ENCODE measurements around the gene TCF3.
"Not testable (repeated sequence)": the region's sequence is repeated elsewhere in the genome, so short reads cannot be mapped to it uniquely, and the experiment has no call there.

TCF3 gene

GRCh38 chr19:1652471-1653299 is at the start of gene TCF3:
Gene TCF3 (minus strand): TSS chr19:1652615. CDS start chr19:1650248, 2,367 bp downstream.
- DNase-seq, result peak; percentile 100

- DNase-seq, result no peak
Observed at GRCh38 chr19:1700733-1701663, 48.6 kb upstream of the TCF3 start.

DNA sequence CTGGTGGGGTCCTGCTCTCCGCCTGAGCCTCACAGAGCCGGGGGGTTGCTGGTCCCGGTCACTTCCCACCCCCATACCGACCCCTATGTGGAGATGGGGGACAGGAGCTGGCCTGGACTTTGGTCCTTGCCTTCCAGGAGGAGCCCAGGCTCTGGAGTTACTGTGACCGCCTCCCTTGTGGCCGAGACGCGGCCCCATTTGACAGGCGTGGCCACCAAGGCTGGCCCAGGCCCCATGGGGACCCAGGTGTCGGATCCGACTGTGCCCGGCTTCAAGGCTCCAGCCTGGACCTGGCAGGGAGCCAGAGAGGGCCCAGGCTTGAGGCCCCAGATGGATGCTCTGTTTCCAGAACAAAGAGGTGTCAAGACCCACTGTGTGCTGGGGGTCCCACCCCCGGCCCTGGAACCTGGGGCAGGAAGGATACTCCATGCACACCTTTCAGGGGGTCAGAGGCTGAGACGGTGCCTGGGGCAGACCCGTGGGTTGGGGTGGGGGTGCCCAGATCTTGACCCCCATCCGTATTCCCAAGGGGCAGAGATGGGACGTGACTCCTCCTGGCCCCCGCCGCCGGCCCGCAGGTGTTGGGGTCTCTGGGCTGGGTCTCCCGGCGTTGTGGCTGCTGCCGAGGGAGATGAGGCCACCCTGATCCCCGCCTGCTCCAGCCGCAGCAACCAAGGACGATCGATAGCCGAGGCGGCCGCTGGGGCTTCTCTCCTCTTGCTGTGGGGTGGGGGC is 47.8 kb upstream of the TCF3 start:
- peak; percentile 40 for DNase-seq

- no peak for DNase-seq
Observed at GRCh38 chr19:1699386-1699785, 47.0 kb upstream of the TCF3 start.

DNA sequence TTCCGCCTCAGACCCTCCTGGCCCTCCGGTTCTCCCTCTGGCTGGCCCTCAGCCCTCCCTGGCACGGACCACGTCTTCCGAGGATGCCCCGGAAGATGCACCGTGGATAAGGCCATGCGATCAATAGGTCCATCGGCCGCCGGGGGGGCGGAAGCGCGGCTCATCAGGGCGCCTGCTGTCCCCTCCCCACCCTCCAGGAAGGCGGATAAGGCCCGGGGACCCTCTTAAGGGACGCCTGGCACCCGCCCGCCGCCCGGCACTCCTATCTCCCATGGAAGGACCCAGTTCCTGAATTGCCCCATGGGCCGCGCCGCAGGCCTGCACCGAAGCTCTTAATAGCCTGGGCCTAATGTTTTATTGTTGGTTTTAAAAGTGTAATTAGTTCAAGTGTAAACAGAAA is 46.2 kb upstream of the TCF3 start:
- no peak for DNase-seq

DNA sequence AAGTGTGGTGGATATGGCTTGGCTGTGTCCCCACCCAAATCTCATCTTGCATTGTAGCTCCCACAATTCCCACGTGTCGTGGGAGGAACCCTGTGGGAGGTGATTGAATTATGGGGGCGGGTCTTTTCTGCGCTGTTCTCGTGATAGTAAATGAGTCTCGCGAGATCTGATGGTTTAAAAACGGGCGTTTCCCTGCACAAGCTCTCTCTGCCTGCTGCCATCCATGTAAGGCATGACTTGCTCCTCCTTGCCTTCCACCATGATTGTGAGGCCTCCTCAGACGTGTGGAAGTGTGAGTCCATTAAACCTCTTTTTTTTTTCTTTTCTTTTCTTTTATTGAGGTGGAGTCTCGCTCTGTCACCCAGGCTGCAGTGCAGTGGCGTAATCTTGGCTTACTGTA is 43.1 kb upstream of the TCF3 start:
- DNase-seq, result not testable (repeated sequence)

GRCh38 chr19:1691589-1692290 is 39.3 kb upstream of the TCF3 start:
- DNase-seq, result no peak

GRCh38 chr19:1690699-1691307 is 38.4 kb upstream of the TCF3 start:
- DNase-seq, result peak; percentile 52

GRCh38 chr19:1685785-1686184 is 33.4 kb upstream of the TCF3 start:
- DNase-seq, result not testable (repeated sequence)

- no peak for DNase-seq
Observed at GRCh38 chr19:1685046-1685445, 32.6 kb upstream of the TCF3 start.

GRCh38 chr19:1684573-1684912 is 32.1 kb upstream of the TCF3 start:
- no peak for DNase-seq

DNA sequence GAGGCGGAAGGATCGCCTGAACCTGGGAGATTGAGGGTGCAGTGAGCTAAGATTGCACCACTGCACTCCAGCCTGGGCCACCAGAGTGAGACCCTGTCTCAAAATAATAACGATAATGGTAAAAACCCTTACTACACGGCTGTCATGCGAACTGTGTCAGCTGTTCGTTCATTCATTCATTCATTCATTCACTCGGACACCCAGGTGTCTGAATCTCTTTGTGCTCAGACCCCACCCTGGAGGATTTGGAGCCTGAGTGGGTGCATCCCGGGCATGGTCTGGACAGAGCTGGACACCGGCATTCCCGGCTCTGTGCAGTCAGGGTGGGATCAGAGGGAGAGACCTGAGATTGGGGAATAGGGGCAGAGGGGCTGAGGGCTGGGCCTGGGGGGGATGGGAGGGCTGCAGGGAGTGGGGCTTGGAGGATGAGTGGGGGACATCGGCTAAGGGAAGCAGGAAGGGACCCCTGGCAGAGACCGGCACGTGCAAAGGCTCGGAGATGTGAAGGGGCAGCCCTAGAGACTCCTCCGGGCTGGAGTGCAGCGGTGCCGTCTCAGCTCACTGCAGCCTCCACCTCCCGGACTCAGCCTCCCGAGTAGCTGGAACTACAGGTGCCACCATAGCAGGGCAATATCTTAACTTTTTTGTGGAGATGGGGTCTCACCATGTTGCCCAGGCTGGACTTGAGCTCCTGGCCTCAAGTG is 31.6 kb upstream of the TCF3 start:
- no peak for DNase-seq

DNA sequence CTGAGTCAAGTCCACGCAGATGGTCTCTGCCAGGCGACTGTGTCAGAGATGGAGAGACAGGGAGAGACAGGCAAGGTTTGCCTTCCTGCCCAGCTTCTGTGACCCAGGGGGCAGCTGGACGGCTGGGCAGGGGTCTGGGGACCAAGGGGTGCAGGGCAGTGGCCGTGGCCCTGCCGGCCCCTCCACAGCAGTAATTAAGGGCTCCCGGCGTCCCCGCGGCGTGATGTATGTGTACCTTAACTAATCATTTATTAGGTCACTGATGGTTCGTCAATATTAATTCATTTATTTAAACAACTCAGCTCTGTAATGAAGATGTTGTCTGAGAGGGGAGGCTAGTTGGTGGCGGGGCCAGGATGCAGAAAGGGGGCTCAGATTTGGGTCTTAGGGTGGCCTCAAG is 28.6 kb upstream of the TCF3 start:
- no peak for DNase-seq

GRCh38 chr19:1678073-1678472 is 25.7 kb upstream of the TCF3 start:
- DNase-seq, result no peak

GRCh38 chr19:1676351-1677266 is 24.2 kb upstream of the TCF3 start:
- no peak for DNase-seq

GRCh38 chr19:1675633-1676350 is 23.4 kb upstream of the TCF3 start:
- peak; percentile 64 for DNase-seq

- no peak for DNase-seq
Observed at GRCh38 chr19:1674293-1674679, 21.9 kb upstream of the TCF3 start.

DNA sequence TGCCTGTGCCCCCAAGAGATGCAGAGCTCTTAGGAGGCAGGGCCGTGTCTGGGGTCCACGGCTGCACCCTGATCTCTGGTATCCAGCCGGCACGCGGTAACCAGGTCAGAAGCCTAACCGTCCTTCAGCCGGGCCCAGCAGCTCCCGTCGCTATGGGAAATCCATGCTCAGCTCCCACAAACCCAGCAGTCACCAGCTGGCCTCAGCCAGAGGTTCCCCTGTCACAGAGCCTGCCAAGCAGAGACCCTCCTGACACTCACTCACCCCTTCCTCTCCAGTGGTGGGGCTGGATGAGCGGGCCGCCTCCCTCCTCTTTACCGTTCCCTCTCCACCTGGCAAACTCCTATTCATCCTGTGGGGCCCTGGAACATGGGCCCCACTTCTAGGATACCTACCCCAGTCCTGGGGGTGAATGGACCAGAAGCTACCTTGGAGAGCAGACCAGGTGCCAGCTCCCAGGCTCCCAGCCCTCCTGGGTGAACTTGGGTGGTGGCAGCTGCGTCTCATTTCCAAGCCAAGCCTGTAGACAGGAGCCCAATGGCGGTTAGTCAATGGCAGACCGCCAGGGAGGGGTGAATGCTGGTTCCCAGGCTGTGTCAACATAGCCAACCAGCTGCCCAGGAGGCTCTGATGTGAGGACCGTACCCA is 21.4 kb upstream of the TCF3 start:
- no peak for DNase-seq
